ENCODE data around the gene STAMBPL1.

STAMBPL1 gene

GRCh38 chr10:88938938-88939337 is 58.9 kb downstream of the STAMBPL1 start:
- Histone ChIP-seq H3K36me3 (ENCODE audit: insufficient read depth, low read length) (no peaks in the 10 kb centered on the region), H3K27me3 (ENCODE audit: insufficient read depth, low read length) (no peaks in the 10 kb centered on the region), H3K27ac (ENCODE audit: low read depth, low read length) (no peak overlapping the region), H3K4me1 (ENCODE audit: insufficient read depth, low read length) (no peaks in the 10 kb centered on the region), H3K9me3 (ENCODE audit: insufficient read depth, low read depth, low read length) (no peaks in the 10 kb centered on the region), H3K9ac (ENCODE audit: low read depth, low read length) (no peak overlapping the region), H3K4me3 (ENCODE audit: low read length) (no peak overlapping the region)
- 100% methylated on average over 2 of the region's 2 CpGs for WGBS

- Histone ChIP-seq H3K27ac (ENCODE audit: low read depth, low read length) (no peak overlapping the region), H3K36me3 (ENCODE audit: insufficient read depth, low read length) (no peaks in the 10 kb centered on the region), H3K9ac (ENCODE audit: low read depth, low read length) (no peak overlapping the region), H3K4me3 (ENCODE audit: low read length) (no peak overlapping the region), H3K9me3 (ENCODE audit: insufficient read depth, low read depth, low read length) (no peaks in the 10 kb centered on the region), H3K4me1 (ENCODE audit: insufficient read depth, low read length) (no peaks in the 10 kb centered on the region), H3K27me3 (ENCODE audit: insufficient read depth, low read length) (no peaks in the 10 kb centered on the region)
- 87% methylated on average over 6 of the region's 6 CpGs for WGBS
Observed at GRCh38 chr10:88941026-88941425, 61.0 kb downstream of the STAMBPL1 start.

GRCh38 chr10:88943778-88944177 is 63.7 kb downstream of the STAMBPL1 start:
- Histone ChIP-seq H3K27ac (ENCODE audit: low read depth, low read length) (no peak overlapping the region), H3K9me3 (ENCODE audit: insufficient read depth, low read depth, low read length) (no peaks in the 10 kb centered on the region), H3K36me3 (ENCODE audit: insufficient read depth, low read length) (no peaks in the 10 kb centered on the region), H3K4me3 (ENCODE audit: low read length) (no peak overlapping the region), H3K4me1 (ENCODE audit: insufficient read depth, low read length) (no peaks in the 10 kb centered on the region), H3K27me3 (ENCODE audit: insufficient read depth, low read length) (no peaks in the 10 kb centered on the region), H3K9ac (ENCODE audit: low read depth, low read length) (no peak overlapping the region)
- 87% methylated on average over 3 of the region's 3 CpGs for WGBS

- Histone ChIP-seq H3K9ac (ENCODE audit: low read depth, low read length) (no peak overlapping the region), H3K4me1 (ENCODE audit: insufficient read depth, low read length) (no peaks in the 10 kb centered on the region), H3K27ac (ENCODE audit: low read depth, low read length) (no peak overlapping the region), H3K27me3 (ENCODE audit: insufficient read depth, low read length) (no peaks in the 10 kb centered on the region), H3K4me3 (ENCODE audit: low read length) (no peak overlapping the region), H3K9me3 (ENCODE audit: insufficient read depth, low read depth, low read length) (no peaks in the 10 kb centered on the region), H3K36me3 (ENCODE audit: insufficient read depth, low read length) (no peaks in the 10 kb centered on the region)
- WGBS, result 89% methylated on average over 1 of the region's 3 CpGs
Observed at GRCh38 chr10:88944813-88945212, 64.8 kb downstream of the STAMBPL1 start.

- 100% methylated on average over 1 of the region's 1 CpG for WGBS
- no peak overlapping the region for H3K4me3 ChIP-seq (ENCODE audit: low read length)
- H3K27ac ChIP-seq (ENCODE audit: low read depth, low read length), result no peak overlapping the region
- no peaks in the 10 kb centered on the region for H3K27me3 ChIP-seq (ENCODE audit: insufficient read depth, low read length)
- H3K36me3 ChIP-seq (ENCODE audit: insufficient read depth, low read length), result no peaks in the 10 kb centered on the region
- H3K9ac ChIP-seq (ENCODE audit: low read depth, low read length), result no peak overlapping the region
- H3K4me1 ChIP-seq (ENCODE audit: insufficient read depth, low read length), result peaks cover 2% of the 10 kb centered on the region; the same call in 1 of the 2 replicates
- H3K9me3 ChIP-seq (ENCODE audit: insufficient read depth, low read depth, low read length), result no peaks in the 10 kb centered on the region
Observed at GRCh38 chr10:88946200-88946599, 66.2 kb downstream of the STAMBPL1 start.

- no peak overlapping the region for H3K4me3 ChIP-seq (ENCODE audit: low read length)
- 91% methylated on average over 4 of the region's 6 CpGs for WGBS
- H3K9ac ChIP-seq (ENCODE audit: low read depth, low read length), result no peak overlapping the region
- peaks cover 10% of the 10 kb centered on the region; the same call in 1 of the 2 replicates for H3K4me1 ChIP-seq (ENCODE audit: insufficient read depth, low read length)
- no peaks in the 10 kb centered on the region for H3K9me3 ChIP-seq (ENCODE audit: insufficient read depth, low read depth, low read length)
- H3K36me3 ChIP-seq (ENCODE audit: insufficient read depth, low read length), result no peaks in the 10 kb centered on the region
- H3K27me3 ChIP-seq (ENCODE audit: insufficient read depth, low read length), result no peaks in the 10 kb centered on the region
- no peak overlapping the region for H3K27ac ChIP-seq (ENCODE audit: low read depth, low read length)
Observed at GRCh38 chr10:88946965-88947590, 67.0 kb downstream of the STAMBPL1 start.

- Histone ChIP-seq H3K9ac (ENCODE audit: low read depth, low read length) (no peak overlapping the region), H3K4me3 (ENCODE audit: low read length) (no peak overlapping the region), H3K27ac (ENCODE audit: low read depth, low read length) (no peak overlapping the region), H3K36me3 (ENCODE audit: insufficient read depth, low read length) (no peaks in the 10 kb centered on the region), H3K27me3 (ENCODE audit: insufficient read depth, low read length) (no peaks in the 10 kb centered on the region), H3K9me3 (ENCODE audit: insufficient read depth, low read depth, low read length) (no peaks in the 10 kb centered on the region), H3K4me1 (ENCODE audit: insufficient read depth, low read length) (peaks cover 10% of the 10 kb centered on the region; the same call in 1 of the 2 replicates)
- 96% methylated on average over 2 of the region's 2 CpGs for whole genome bisulfite sequencing
Observed at GRCh38 chr10:88949051-88949450, 69.0 kb downstream of the STAMBPL1 start.

- Histone ChIP-seq H3K4me1 (ENCODE audit: insufficient read depth, low read length) (peaks cover 10% of the 10 kb centered on the region; the same call in 1 of the 2 replicates), H3K27ac (ENCODE audit: low read depth, low read length) (no peak overlapping the region), H3K36me3 (ENCODE audit: insufficient read depth, low read length) (no peaks in the 10 kb centered on the region), H3K4me3 (ENCODE audit: low read length) (no peak overlapping the region), H3K9me3 (ENCODE audit: insufficient read depth, low read depth, low read length) (no peaks in the 10 kb centered on the region), H3K27me3 (ENCODE audit: insufficient read depth, low read length) (no peaks in the 10 kb centered on the region), H3K9ac (ENCODE audit: low read depth, low read length) (no peak overlapping the region)
- 93% methylated on average over 3 of the region's 3 CpGs for WGBS
Observed at GRCh38 chr10:88949912-88950837, 70.1 kb downstream of the STAMBPL1 start.

- Histone ChIP-seq H3K4me3 (ENCODE audit: low read length) (peak within 1 kb of the TSS; percentile 1; the same call in 1 of the 2 replicates), H3K27me3 (ENCODE audit: insufficient read depth, low read length) (no peaks in the 10 kb centered on the region), H3K9ac (ENCODE audit: low read depth, low read length) (no peak within 1 kb of the TSS; the same call in 1 of the 2 replicates), H3K27ac (ENCODE audit: low read depth, low read length) (no peak within 1 kb of the TSS), H3K4me1 (ENCODE audit: insufficient read depth, low read length) (peaks cover 10% of the 10 kb centered on the region; the same call in 1 of the 2 replicates), H3K9me3 (ENCODE audit: insufficient read depth, low read depth, low read length) (no peaks in the 10 kb centered on the region), H3K36me3 (ENCODE audit: insufficient read depth, low read length) (no peaks in the 10 kb centered on the region)
- 89% methylated on average over 8 of the region's 8 CpGs for WGBS
Observed at GRCh38 chr10:88952647-88953111, 72.6 kb downstream of the STAMBPL1 start, which contains the start of gene ACTA2. Gene ACTA2, minus strand, starts transcription at chr10:88952773. Its CDS starts 3,843 bp downstream, at chr10:88948930.

GRCh38 chr10:88953662-88954061 is 73.6 kb downstream of the STAMBPL1 start:
- H3K9ac ChIP-seq (ENCODE audit: low read depth, low read length), result no peak overlapping the region
- no peaks in the 10 kb centered on the region for H3K27me3 ChIP-seq (ENCODE audit: insufficient read depth, low read length)
- WGBS, result 82% methylated on average over 4 of the region's 5 CpGs

GRCh38 chr10:88954458-88955083 is 74.5 kb downstream of the STAMBPL1 start:
- H3K9me3 ChIP-seq (ENCODE audit: insufficient read depth, low read depth, low read length), result no peaks in the 10 kb centered on the region
- H3K4me1 ChIP-seq (ENCODE audit: insufficient read depth, low read length), result peaks cover 10% of the 10 kb centered on the region; the same call in 1 of the 2 replicates
- H3K27ac ChIP-seq (ENCODE audit: low read depth, low read length), result no peak overlapping the region
- no peaks in the 10 kb centered on the region for H3K27me3 ChIP-seq (ENCODE audit: insufficient read depth, low read length)
- H3K4me3 ChIP-seq (ENCODE audit: low read length), result no peak overlapping the region
- no peak overlapping the region for H3K9ac ChIP-seq (ENCODE audit: low read depth, low read length)
- no peaks in the 10 kb centered on the region for H3K36me3 ChIP-seq (ENCODE audit: insufficient read depth, low read length)
- 100% methylated on average over 3 of the region's 4 CpGs for WGBS

More at GRCh38 chr10:88953662-88954061, 73.6 kb downstream of the STAMBPL1 start:
- H3K4me3 ChIP-seq (ENCODE audit: low read length), result no peak overlapping the region
- H3K36me3 ChIP-seq (ENCODE audit: insufficient read depth, low read length), result no peaks in the 10 kb centered on the region
- no peaks in the 10 kb centered on the region for H3K9me3 ChIP-seq (ENCODE audit: insufficient read depth, low read depth, low read length)
- H3K4me1 ChIP-seq (ENCODE audit: insufficient read depth, low read length), result peaks cover 10% of the 10 kb centered on the region; the same call in 1 of the 2 replicates
- no peak overlapping the region for H3K27ac ChIP-seq (ENCODE audit: low read depth, low read length)
